HL-60 (cell line): ENCODE data around the gene SLC49A3.

Experiments used
- CTCF ChIP-seq: IDR thresholded peaks from one replicate; pipeline ENCODE4 v1.5.1; 2011; ENCODE audit warnings: low read length, control low read depth, inconsistent platforms; ENCODE audit not compliant: insufficient read depth
- POLR2AphosphoS5 ChIP-seq: IDR thresholded peaks from 2 replicates; pipeline ENCODE4 v1.6.1; 2012; ENCODE audit warnings: low read depth
- TF ChIP-seq, protein P1 (sequence below): IDR thresholded peaks from 2 replicates; pipeline ENCODE4 v1.6.1; 2012; ENCODE audit warnings: low read depth; ENCODE audit not compliant: insufficient replicate concordance

DNA sequence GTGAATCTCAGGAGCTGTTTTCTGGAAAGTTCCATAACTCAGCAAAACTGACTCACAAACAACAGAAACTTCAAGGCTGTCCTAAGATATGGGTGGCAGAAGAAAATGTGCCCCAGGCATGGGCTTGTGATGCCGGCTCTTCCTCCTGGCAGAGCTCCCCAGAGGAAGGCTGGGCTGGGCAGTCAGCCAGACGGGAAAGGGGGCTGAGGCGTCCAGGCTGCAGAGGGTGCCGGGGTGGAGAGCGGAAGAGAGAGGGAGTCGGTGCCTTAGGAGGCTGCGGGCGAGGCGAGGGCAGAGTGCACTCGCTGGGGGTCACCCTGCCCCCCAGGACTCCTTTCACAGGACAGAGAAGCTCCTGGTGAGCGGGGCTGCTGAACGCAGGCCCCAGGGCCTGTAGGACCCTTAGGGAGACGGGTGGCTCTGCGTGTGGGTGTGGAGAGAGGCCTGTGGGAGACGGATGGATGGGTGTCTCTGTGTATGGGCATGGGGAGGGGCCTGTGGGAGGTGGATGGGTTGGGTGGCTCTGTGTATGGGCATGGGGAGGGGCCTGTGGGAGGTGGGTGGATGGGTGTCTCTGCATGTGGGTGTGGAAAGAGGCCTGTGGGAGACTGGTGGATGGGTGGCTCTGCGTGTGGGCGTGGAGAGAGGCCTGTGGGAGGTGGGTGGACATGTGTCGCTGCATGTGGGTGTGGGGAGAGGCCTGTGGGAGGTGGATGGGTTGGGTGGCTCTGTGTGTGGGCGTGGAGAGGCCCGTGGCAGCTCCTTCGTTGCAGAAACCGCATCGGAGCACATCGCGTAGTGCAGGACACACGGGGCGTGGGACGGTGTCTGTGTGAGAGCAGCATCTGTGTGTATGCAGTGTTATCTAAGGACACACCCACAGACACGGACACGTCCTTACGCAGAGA lies 32.6 kb upstream of the SLC49A3 start:
- TF ChIP-seq CTCF (no peak), POLR2AphosphoS5 (no peak)
- TF ChIP-seq, protein P1, sequence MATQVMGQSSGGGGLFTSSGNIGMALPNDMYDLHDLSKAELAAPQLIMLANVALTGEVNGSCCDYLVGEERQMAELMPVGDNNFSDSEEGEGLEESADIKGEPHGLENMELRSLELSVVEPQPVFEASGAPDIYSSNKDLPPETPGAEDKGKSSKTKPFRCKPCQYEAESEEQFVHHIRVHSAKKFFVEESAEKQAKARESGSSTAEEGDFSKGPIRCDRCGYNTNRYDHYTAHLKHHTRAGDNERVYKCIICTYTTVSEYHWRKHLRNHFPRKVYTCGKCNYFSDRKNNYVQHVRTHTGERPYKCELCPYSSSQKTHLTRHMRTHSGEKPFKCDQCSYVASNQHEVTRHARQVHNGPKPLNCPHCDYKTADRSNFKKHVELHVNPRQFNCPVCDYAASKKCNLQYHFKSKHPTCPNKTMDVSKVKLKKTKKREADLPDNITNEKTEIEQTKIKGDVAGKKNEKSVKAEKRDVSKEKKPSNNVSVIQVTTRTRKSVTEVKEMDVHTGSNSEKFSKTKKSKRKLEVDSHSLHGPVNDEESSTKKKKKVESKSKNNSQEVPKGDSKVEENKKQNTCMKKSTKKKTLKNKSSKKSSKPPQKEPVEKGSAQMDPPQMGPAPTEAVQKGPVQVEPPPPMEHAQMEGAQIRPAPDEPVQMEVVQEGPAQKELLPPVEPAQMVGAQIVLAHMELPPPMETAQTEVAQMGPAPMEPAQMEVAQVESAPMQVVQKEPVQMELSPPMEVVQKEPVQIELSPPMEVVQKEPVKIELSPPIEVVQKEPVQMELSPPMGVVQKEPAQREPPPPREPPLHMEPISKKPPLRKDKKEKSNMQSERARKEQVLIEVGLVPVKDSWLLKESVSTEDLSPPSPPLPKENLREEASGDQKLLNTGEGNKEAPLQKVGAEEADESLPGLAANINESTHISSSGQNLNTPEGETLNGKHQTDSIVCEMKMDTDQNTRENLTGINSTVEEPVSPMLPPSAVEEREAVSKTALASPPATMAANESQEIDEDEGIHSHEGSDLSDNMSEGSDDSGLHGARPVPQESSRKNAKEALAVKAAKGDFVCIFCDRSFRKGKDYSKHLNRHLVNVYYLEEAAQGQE, result no peak
